ENCODE data around the gene USH1C. TPM values are rescaled to one million over a fixed set of nuclear protein-coding genes. Genes with fewer than 3 reads are reported as not detected.

USH1C gene
- total RNA-seq, 2 donors from 2014 or later, result 0.68 TPM; not detected in 1

DNA sequence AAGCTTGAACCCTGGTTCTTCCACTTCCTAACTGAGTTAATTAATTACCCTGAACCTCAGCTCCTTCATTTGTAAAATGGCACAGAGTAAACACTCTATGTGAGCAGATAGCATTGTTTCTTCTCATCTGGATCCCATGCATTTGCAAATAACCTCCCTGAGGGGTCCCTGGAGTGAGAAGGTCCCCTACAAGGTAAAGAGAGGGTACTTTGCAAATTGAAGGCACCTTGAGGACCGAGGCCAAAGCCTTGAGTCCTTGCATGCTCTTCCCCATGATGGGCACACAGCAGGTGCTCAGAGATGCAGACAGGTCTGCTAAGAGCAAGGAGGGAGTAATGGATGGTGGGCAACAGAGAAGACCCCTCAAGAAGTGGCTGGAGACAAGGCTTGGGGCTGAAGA, 36.1 kb upstream of the USH1C start:
- Histone ChIP-seq H3K27me3 (replicated peaks; ENCODE audit: insufficient read depth) (no peaks in the 10 kb centered on the region), H3K9me3 (no peaks in the 10 kb centered on the region), H3K4me1 (ENCODE audit: control insufficient read depth in 1 of 2, low read depth in 2 of 2) (no peaks in the 10 kb centered on the region), H3K36me3 (no peaks in the 10 kb centered on the region), H3K4me3 (no peak overlapping the region), H3K27ac (no peak overlapping the region)
- ATAC-seq (ENCODE audit: insufficient number of reproducible peaks, low FRiP score, low read depth) (no peak), DNase-seq (ENCODE audit: low spot score) (no peak)
- TF ChIP-seq, protein P1, sequence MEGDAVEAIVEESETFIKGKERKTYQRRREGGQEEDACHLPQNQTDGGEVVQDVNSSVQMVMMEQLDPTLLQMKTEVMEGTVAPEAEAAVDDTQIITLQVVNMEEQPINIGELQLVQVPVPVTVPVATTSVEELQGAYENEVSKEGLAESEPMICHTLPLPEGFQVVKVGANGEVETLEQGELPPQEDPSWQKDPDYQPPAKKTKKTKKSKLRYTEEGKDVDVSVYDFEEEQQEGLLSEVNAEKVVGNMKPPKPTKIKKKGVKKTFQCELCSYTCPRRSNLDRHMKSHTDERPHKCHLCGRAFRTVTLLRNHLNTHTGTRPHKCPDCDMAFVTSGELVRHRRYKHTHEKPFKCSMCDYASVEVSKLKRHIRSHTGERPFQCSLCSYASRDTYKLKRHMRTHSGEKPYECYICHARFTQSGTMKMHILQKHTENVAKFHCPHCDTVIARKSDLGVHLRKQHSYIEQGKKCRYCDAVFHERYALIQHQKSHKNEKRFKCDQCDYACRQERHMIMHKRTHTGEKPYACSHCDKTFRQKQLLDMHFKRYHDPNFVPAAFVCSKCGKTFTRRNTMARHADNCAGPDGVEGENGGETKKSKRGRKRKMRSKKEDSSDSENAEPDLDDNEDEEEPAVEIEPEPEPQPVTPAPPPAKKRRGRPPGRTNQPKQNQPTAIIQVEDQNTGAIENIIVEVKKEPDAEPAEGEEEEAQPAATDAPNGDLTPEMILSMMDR (IDR thresholded peaks at IDR 0.05), result no peak

DNA sequence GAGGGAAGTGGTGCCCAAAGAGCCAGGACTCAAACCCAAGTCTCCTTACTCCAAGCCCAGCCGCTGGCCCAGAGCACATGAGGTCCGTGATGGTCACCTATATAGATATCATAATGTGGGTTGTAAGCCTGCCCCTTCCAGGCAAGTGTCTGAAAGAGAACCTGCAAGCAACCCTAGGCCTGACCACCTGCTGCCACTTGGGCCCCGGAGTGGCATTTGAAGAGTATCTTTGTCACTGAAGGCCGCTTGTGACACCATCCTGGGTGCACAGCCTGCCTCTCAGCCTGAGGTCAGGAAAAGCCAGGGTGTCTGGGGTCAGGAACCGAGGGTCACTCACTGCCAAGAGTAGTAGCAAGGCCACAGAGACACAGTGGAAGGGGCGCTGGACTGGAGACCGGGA, 35.2 kb upstream of the USH1C start:
- no peak for DNase-seq (ENCODE audit: low spot score)
- Histone ChIP-seq H3K4me1 (ENCODE audit: control insufficient read depth in 1 of 2, low read depth in 2 of 2) (no peaks in the 10 kb centered on the region), H3K27ac (no peak overlapping the region), H3K9me3 (no peaks in the 10 kb centered on the region), H3K36me3 (no peaks in the 10 kb centered on the region), H3K27me3 (replicated peaks; ENCODE audit: insufficient read depth) (no peaks in the 10 kb centered on the region), H3K4me3 (no peak overlapping the region)
- TF ChIP-seq, protein P1 (IDR thresholded peaks at IDR 0.05), result no peak
- no peak for ATAC-seq (ENCODE audit: insufficient number of reproducible peaks, low FRiP score, low read depth)

DNA sequence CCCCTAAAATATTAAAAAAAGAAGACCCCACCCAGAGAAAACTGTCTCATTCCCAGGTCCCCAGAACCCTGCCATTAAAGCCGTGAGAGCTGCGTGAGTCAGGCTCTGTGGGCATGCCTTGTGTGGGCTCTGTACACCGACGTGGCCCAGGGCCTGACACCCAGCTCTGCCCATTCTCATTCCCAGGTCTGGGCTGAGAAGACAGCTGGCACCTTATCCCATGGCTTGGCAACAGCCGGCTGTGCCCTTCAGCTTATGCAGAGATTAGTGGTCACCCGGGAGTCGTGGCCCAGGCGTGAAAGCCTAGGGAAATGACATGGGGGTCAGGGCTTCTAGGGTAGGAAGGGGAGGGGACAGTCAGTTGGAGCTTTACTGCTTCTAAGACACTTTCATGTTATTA, 34.7 kb upstream of the USH1C start:
- Histone ChIP-seq H3K36me3 (no peaks in the 10 kb centered on the region), H3K27me3 (replicated peaks; ENCODE audit: insufficient read depth) (no peaks in the 10 kb centered on the region), H3K4me3 (no peak overlapping the region), H3K9me3 (no peaks in the 10 kb centered on the region), H3K27ac (no peak overlapping the region), H3K4me1 (ENCODE audit: control insufficient read depth in 1 of 2, low read depth in 2 of 2) (no peaks in the 10 kb centered on the region)
- DNase-seq (ENCODE audit: low spot score) (no peak), ATAC-seq (ENCODE audit: insufficient number of reproducible peaks, low FRiP score, low read depth) (no peak)
- TF ChIP-seq, protein P1 (IDR thresholded peaks at IDR 0.05), result no peak

DNA sequence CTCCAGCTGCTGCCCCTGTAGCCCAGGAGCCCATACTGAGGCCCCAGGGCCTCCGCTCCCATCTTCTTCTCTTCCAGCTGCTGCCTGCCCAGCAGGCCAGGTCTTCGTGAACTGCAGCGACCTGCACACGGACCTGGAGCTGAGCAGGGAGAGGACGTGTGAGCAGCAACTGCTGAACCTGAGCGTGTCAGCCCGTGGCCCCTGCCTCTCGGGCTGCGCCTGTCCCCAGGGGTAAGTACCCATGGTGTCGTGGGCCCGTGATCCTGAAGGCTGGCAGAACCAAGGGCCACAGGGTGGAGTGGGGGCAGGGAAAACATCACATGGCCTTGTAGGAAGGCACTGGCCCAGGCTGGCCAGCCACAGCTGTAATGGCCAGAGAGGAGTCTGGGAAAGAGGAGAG, 34.1 kb upstream of the USH1C start:
- TF ChIP-seq, protein P1 (IDR thresholded peaks at IDR 0.05), result no peak
- DNase-seq (ENCODE audit: low spot score) (no peak), ATAC-seq (ENCODE audit: insufficient number of reproducible peaks, low FRiP score, low read depth) (no peak)
- H3K27me3 ChIP-seq (replicated peaks; ENCODE audit: insufficient read depth), result no peaks in the 10 kb centered on the region
- H3K36me3 ChIP-seq, result no peaks in the 10 kb centered on the region
- no peak overlapping the region for H3K27ac ChIP-seq
- no peaks in the 10 kb centered on the region for H3K9me3 ChIP-seq
- no peak overlapping the region for H3K4me3 ChIP-seq
- H3K4me1 ChIP-seq (ENCODE audit: control insufficient read depth in 1 of 2, low read depth in 2 of 2), result no peaks in the 10 kb centered on the region

DNA sequence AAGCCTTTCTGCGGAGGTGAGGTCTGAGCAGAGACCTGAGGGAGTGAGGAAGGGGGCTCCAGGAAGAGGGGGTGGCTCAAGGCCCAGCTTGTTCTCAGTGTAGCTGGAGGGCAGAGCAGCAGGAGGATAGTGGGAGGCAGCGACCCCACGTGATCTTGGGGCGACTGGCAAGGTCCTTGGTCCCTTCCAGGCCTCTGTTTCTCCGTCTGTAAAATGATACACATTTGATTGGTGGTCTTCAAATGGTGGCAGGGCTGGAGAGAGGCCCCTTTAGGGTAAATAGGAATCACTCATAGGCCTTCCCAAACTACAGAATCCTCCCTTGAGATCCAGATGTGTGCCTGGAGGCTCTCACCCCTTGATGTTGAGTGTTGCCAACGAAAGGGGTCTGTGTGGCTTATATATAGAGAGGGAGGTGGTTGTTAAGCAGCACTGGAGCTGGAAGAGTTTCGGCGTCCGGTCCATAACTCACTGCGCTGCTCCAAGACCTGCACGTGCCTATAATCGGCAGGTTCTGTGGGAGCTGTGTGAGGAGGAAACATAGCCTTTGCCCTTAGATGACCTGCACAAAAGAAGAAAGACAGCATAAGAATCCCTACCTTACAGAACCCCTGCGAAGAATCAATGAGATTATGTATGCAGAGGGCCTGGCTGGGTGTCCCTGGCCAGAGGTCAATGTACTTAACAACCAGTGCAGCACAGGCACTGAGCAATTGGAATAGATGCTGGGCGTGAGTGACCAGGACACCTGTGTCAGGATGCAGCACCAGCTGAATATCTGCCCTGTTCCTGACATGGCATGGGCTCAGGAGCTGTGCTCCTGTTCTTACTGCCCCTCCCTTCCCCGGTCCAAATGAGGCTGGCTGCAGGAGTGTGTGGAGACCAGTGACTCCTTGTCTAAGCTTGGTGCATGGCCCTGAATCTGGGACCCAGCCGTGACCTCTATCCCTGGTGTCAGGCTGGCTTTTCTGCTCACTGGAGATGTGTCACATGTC, 31.5 kb upstream of the USH1C start:
- Histone ChIP-seq H3K4me1 (ENCODE audit: control insufficient read depth in 1 of 2, low read depth in 2 of 2) (no peaks in the 10 kb centered on the region), H3K36me3 (no peaks in the 10 kb centered on the region), H3K27me3 (replicated peaks; ENCODE audit: insufficient read depth) (no peaks in the 10 kb centered on the region), H3K9me3 (no peaks in the 10 kb centered on the region), H3K4me3 (no peak overlapping the region), H3K27ac (no peak overlapping the region)
- TF ChIP-seq, protein P1 (IDR thresholded peaks at IDR 0.05), result no peak
- ATAC-seq (ENCODE audit: insufficient number of reproducible peaks, low FRiP score, low read depth) (no peak), DNase-seq (ENCODE audit: low spot score) (no peak)
